HepG2 (cell line): ENCODE data around the gene ZKSCAN3. TPM values are rescaled to one million over a fixed set of nuclear protein-coding genes. Genes with fewer than 3 reads are reported as not detected.
A peak's percentile ranks its signal among the peaks of the same experiment; 100 is the strongest.

Experiments used
- ELF3 ChIP-seq: IDR thresholded peaks from 2 replicates; pipeline ENCODE4 v1.6.1; 2016; ENCODE audit warnings: missing genetic modification reagents, missing compliant biosample characterization
- HBP1 ChIP-seq: IDR thresholded peaks from 2 replicates; pipeline ENCODE4 v1.6.1; 2016; ENCODE audit warnings: low read depth, control low read depth
- KDM5B ChIP-seq: sonication (generic); formaldehyde crosslinking; IDR thresholded peaks from 2 replicates; pipeline ENCODE4 v1.4.0; 2020; ENCODE audit warnings: missing genetic modification reagents, mild to moderate bottlenecking, borderline replicate concordance
- MTA1 ChIP-seq: sonication (generic); formaldehyde crosslinking; IDR thresholded peaks from 2 replicates; pipeline ENCODE4 v1.4.0; 2020; ENCODE audit warnings: missing genetic modification reagents, mild to moderate bottlenecking, borderline replicate concordance
- MTA3 ChIP-seq: sonication (generic); formaldehyde crosslinking; IDR thresholded peaks from 2 replicates; pipeline ENCODE4 v1.4.0; 2020; ENCODE audit warnings: missing genetic modification reagents
- MTF1 ChIP-seq: sonication (generic); formaldehyde crosslinking; IDR thresholded peaks from 2 replicates; pipeline ENCODE4 v1.5.0; 2020; ENCODE audit warnings: missing genetic modification reagents
- MYC ChIP-seq: sonication (generic); formaldehyde crosslinking; IDR thresholded peaks from 2 replicates; pipeline ENCODE4 v1.9.0; 2021; ENCODE audit warnings: missing genetic modification reagents, borderline replicate concordance
- PHF5A ChIP-seq: IDR thresholded peaks from one replicate; pipeline ENCODE4 v1.6.1; 2018; ENCODE audit warnings: low read depth, missing genetic modification reagents; ENCODE audit not compliant: unreplicated experiment
- PITX1 ChIP-seq: sonication (generic); formaldehyde crosslinking; IDR thresholded peaks from 2 replicates; pipeline ENCODE4 v1.5.1; 2020; ENCODE audit warnings: mild to moderate bottlenecking, missing genetic modification reagents
- POGK ChIP-seq: sonication (generic); formaldehyde crosslinking; conservative IDR thresholded peaks from 2 replicates; pipeline ENCODE4 v1.8.0; 2022; ENCODE audit warnings: mild to moderate bottlenecking, moderate library complexity, missing genetic modification reagents
- RERE ChIP-seq: IDR thresholded peaks from 2 replicates; pipeline ENCODE4 v1.6.1; 2016; ENCODE audit warnings: low read depth, missing genetic modification reagents, missing compliant biosample characterization
- SATB2 ChIP-seq: sonication (generic); formaldehyde crosslinking; IDR thresholded peaks from 2 replicates; pipeline ENCODE4 v1.5.0; 2020; ENCODE audit warnings: missing genetic modification reagents
- SMYD3 ChIP-seq: sonication (generic); formaldehyde crosslinking; IDR thresholded peaks from 2 replicates; pipeline ENCODE4 v1.8.1; 2023; ENCODE audit warnings: mild to moderate bottlenecking, missing genetic modification reagents
- ZNF468 ChIP-seq: sonication (generic); formaldehyde crosslinking; IDR thresholded peaks from 2 replicates; pipeline ENCODE4 v1.8.0; 2022; ENCODE audit warnings: mild to moderate bottlenecking, moderate library complexity, missing genetic modification reagents
- ZNF510 ChIP-seq: sonication (generic); formaldehyde crosslinking; IDR thresholded peaks from 2 replicates; pipeline ENCODE4 v1.4.0; 2020; ENCODE audit warnings: low read depth, mild to moderate bottlenecking, missing genetic modification reagents
- ZNF563 ChIP-seq: sonication (generic); formaldehyde crosslinking; IDR thresholded peaks from 2 replicates; pipeline ENCODE4 v1.8.0; 2022; ENCODE audit warnings: mild to moderate bottlenecking, moderate library complexity, missing genetic modification reagents
- ZSCAN30 ChIP-seq: sonication (generic); formaldehyde crosslinking; IDR thresholded peaks from 2 replicates; pipeline ENCODE4 v1.5.0; 2020; ENCODE audit warnings: mild to moderate bottlenecking, missing genetic modification reagents
- ZSCAN31 ChIP-seq: sonication (generic); formaldehyde crosslinking; IDR thresholded peaks from 2 replicates; pipeline ENCODE4 v1.5.0; 2020; ENCODE audit warnings: low read depth, mild to moderate bottlenecking, missing genetic modification reagents
- polyA plus RNA-seq, 8 experiments: library from polyadenylated mRNA; depleted of rRNA in 3 of 8; stranded (reverse) in 7 of 8; unstranded in 1 of 8; fragments of >200 nt; fragmentation: Illumina TruSeq in 4 of 8; extraction: Trizol in 4 of 8; gene quantifications; 2 replicates each; pipeline versions ENCODE4 v1.2.1 to v1.2.3, GENCODE V29; 2011 to 2016; ENCODE audit warnings: low read depth in 4 of 8, missing spikeins in 1 of 8, mixed read lengths in 1 of 8; ENCODE audit not compliant: insufficient read depth in 1 of 8
- total RNA-seq, 5 experiments: library from RNA; depleted of rRNA; stranded (reverse); fragments of >200 nt; fragmentation: Illumina TruSeq; extraction: Trizol; gene quantifications; 2 replicates each; pipeline ENCODE4 v1.2.3, GENCODE V29; 2016; ENCODE audit warnings: low read depth in 1 of 5
- TF ChIP-seq, protein P1 (sequence below): IDR thresholded peaks from 2 replicates; pipeline ENCODE4 v1.6.1; 2016; ENCODE audit warnings: low read depth

The ZKSCAN3 gene
- total and polyA plus RNA-seq, 2 of the 13 experiments (the other 11 are each of a cell fraction or from before 2014, with no cell fraction given): 3.3 to 7.4 TPM

- TF ChIP-seq HBP1: peak; percentile 94
- TF ChIP-seq ZSCAN31 (CRISPR knock-in tag): peak; percentile 88
- TF ChIP-seq ZNF468: peak; percentile 59; the same call in 1 of the 2 replicates
- no peak for TF ChIP-seq MTA3 (CRISPR knock-in tag)
- peak; percentile 98 for TF ChIP-seq ZNF510 (CRISPR knock-in tag)
- peak; percentile 98; the same call in 1 of the 2 replicates for TF ChIP-seq KDM5B
- peak; percentile 89 for TF ChIP-seq PITX1 (CRISPR knock-in tag)
- TF ChIP-seq POGK (CRISPR knock-in tag): peak; percentile 91; the same call in 1 of the 2 replicates
- 0 out of 2 replicates have a peak, but pooled peaks have one; percentile 77 for TF ChIP-seq ZSCAN30 (CRISPR knock-in tag)
- TF ChIP-seq SATB2 (CRISPR knock-in tag): peak; percentile 32; the same call in 1 of the 2 replicates
- TF ChIP-seq ZNF563: peak; percentile 85; the same call in 1 of the 2 replicates
- peak; percentile 90 for TF ChIP-seq ELF3 (CRISPR knock-in tag)
- TF ChIP-seq, protein P1, sequence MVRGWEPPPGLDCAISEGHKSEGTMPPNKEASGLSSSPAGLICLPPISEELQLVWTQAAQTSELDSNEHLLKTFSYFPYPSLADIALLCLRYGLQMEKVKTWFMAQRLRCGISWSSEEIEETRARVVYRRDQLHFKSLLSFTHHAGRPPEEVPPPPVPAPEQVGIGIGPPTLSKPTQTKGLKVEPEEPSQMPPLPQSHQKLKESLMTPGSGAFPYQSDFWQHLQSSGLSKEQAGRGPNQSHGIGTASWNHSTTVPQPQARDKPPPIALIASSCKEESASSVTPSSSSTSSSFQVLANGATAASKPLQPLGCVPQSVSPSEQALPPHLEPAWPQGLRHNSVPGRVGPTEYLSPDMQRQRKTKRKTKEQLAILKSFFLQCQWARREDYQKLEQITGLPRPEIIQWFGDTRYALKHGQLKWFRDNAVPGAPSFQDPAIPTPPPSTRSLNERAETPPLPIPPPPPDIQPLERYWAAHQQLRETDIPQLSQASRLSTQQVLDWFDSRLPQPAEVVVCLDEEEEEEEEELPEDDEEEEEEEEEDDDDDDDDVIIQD: peak; percentile 98
- TF ChIP-seq MTF1 (CRISPR knock-in tag): no peak
- 0 out of 2 replicates have a peak, but pooled peaks have one; percentile 32 for TF ChIP-seq SMYD3
- peak; percentile 60; the same call in 1 of the 2 replicates for TF ChIP-seq MTA1 (CRISPR knock-in tag)
- no peak for TF ChIP-seq RERE (CRISPR knock-in tag)
- peak; percentile 92 for TF ChIP-seq PHF5A (CRISPR knock-in tag)
- TF ChIP-seq MYC: peak; percentile 90; the same call in 1 of the 2 replicates
Observed at GRCh38 chr6:28399350-28400121, 49.8 kb downstream of the ZKSCAN3 start, which contains the start of gene ZSCAN12 (continued).
